ENCODE data around the gene ETS1.

GRCh38 chr11:128476729-128477128 is 110.6 kb downstream of the ETS1 start:
- TF ChIP-seq CTCF (IDR thresholded peaks at IDR 0.05; ENCODE audit: insufficient read depth, low read length) = no peak
- no peak for TF ChIP-seq POLR2AphosphoS5 (IDR thresholded peaks at IDR 0.05; ENCODE audit: low read depth)
- TF ChIP-seq SPI1 (IDR thresholded peaks at IDR 0.05; ENCODE audit: borderline replicate concordance, low read depth) = no peak
- TF ChIP-seq GABPA (IDR thresholded peaks at IDR 0.05; ENCODE audit: low read depth) = no peak
- TF ChIP-seq REST (IDR thresholded peaks at IDR 0.05; ENCODE audit: insufficient replicate concordance, low read depth) = no peak

All from HL-60 (cell line).